RCC 7860 (cell line): ENCODE results near the gene KCNJ6.
"Not testable (repeated sequence)": the region's sequence is repeated elsewhere in the genome, so short reads cannot be mapped to it uniquely, and the experiment has no call there.

ENCODE experiments used
- DNase-seq: peaks from one replicate; pipeline ENCODE4 v3.0.0-alpha.2; 2015; ENCODE audit warnings: low spot score
- FAIRE-seq: peaks from 2 replicates; lab custom pipeline; 2012; peaks lifted over from hg19 to GRCh38; lab: Jason Lieb, UNC

Gene KCNJ6

GRCh38 chr21:37746849-37747248 is 169.4 kb downstream of the KCNJ6 start:
- DNase-seq: no peak
- FAIRE-seq: no peak

DNA sequence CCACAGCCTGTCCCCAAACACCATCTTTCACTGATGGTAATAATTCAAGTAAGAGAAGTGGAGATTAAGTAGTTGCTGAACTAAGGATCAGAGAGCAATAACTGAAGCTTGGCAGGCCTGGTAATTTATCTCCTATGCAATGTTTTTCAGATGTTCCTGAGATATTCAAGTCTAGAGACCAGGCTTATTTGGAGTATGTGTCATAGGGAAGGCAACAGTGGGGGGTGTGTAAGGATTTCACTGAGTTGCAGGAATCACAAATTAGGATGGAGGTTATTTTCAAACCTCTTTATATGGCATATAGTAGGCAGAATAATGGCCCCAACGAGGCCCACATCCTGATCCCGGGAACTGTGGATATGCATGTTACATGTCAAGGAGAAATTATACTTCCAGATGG is 171.7 kb downstream of the KCNJ6 start:
- DNase-seq (no peak), FAIRE-seq (no peak)

- DNase-seq: peak; percentile 36
- FAIRE-seq: no peak
These were observed 173.7 kb downstream of the KCNJ6 start for GRCh38 chr21:37742532-37742931.

- DNase-seq (no peak), FAIRE-seq (no peak)
These were observed 174.1 kb downstream of the KCNJ6 start for GRCh38 chr21:37742115-37742514.

- FAIRE-seq: no peak
- no peak for DNase-seq
These were observed 178.3 kb downstream of the KCNJ6 start for GRCh38 chr21:37737996-37738395.

- FAIRE-seq (no peak), DNase-seq (peak; percentile 29)
These were observed 178.8 kb downstream of the KCNJ6 start for GRCh38 chr21:37737507-37737906.

DNA sequence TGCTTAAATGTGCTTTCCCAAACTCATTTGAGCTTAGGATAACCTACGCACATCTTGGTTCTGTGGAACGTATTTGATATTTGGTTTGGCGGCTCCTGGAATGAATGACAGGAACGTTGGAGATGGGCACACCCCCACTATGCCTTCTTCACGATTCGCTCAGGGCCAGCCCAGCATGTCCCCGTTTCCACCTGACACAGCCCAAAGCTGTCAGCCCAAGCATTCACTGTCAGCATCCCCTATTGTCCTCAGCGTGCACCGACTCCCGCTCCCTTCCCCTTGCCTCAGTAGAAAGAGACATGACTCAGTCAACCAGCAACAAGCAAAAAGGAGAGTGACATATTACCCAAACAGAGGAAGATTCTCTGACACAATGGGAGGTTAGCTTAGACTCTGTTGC is 181.4 kb downstream of the KCNJ6 start:
- FAIRE-seq (no peak), DNase-seq (no peak)

DNA sequence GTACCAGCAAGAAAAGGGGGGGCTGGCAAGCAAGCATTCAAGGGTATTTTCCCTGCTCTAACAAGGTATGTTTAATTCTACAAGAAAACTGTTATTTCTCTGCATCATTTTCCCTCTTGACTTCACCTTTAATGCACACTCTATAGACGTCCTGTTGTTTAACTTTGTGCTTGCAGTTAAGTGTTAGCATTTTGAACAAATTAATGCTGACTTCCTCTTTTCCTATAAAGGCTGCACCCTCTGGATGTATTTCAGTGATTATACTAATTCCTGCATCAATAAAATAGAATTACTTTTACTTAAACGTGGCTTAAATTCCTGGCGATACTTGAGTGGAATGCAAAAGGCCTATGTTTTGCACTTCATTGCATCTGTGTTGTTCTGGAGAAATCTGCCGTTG is 183.3 kb downstream of the KCNJ6 start:
- DNase-seq: no peak
- no peak for FAIRE-seq

GRCh38 chr21:37724201-37724600 is 192.1 kb downstream of the KCNJ6 start:
- no peak for DNase-seq
- FAIRE-seq: no peak

DNA sequence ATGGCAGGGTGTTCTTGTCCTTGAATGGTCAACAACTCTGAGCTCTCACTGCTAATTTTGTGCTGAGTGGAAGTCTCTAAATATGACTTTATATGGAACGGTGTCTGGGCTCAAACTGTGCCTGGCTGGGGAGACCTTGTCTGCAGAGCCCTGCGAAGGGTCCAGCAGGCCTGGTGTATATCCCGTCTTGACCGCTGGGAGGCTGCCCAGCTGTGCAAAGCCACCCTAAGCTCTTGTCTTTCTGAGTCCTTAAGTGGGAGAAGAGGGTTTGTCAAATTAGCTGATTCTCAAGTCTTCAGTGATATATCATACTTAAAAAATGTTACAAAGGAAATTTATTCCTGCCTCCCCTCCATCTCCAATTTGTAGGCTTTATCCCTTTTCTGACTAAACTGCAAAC is 198.7 kb downstream of the KCNJ6 start:
- FAIRE-seq (no peak), DNase-seq (no peak)

GRCh38 chr21:37712569-37712934 is 203.7 kb downstream of the KCNJ6 start:
- DNase-seq, FAIRE-seq: not testable (repeated sequence)

- FAIRE-seq: no peak
- peak; percentile 64 for DNase-seq
These were observed 204.3 kb downstream of the KCNJ6 start for GRCh38 chr21:37711836-37712568.

DNA sequence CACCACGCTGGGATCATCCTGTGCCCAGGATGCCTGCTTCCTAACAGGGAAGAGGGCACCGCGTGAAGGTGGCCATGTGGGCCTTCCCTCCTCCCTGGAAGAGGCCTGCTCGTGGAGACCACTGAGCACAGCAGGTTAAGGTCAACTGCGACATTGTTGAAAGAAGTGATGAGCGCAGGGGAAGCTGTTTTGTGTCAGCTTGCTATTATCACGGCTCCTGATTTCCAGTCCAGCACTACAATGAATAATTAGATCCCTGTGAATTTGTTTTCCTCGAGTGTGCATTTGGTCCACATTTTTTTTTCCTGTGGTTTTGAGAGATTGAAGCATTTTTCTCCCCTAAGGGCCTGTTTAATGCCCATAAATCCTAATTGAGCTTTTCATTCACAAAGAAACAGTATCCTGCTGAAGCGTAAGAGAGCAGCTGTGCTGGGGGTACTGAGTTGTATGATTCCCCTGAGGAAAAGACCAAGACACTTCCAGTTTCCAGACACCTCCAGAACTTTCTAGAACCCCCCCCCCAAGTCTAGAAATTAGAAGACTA is 204.9 kb downstream of the KCNJ6 start:
- no peak for DNase-seq
- no peak for FAIRE-seq

DNA sequence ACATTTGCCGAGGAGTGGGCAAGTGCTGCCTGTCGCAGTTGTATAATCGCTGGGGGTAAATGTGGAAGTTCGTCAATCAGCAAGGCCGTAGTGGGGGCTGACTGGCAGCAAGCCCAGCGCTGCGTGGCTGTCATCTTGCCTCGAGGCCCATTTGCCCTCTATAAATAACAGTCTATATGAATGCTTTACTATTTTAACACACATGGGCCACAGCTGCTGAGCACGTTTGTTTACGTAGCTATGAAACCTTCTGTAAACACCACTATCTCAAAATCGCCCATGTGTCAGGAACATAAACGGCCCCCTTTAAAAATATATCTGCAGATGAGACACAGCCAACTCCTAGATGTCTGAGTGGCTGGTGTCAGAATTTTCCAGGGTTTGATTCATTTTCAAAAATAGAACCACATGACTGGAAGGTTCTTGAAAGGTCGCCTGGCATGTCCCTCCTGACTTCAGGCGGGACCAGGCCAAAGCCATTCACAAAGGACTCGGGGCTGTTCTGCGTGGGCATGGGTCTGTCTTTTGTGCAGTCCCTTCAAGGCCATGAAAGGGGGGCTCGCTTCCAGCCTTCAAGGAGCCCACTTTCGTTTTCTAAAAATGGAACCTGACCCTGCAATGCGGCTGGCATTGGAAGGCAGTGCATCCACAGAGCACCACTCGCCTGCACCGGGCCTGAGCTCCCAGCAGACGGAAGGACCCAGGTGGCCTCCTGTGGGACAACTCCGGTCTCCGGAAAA is 205.5 kb downstream of the KCNJ6 start:
- no peak for FAIRE-seq
- DNase-seq: no peak

DNA sequence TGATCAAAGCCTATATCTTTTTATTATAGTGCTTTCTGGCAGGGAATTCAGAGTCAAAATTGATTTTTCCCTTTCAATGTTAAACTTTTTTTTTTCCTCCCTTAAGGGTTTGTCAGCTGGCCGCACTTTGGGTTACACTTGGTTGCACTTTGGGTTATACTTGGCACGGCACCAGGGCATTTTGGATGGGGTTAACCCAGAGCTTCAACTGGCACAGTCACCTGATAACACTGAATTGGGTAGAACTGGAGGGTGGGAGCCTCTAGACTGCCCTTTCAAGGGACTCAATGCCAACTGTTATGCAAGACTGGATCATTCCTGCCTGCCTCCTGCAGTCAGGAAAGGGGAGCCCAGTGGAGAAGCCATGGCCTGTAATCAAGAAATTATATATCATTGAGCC is 211.5 kb downstream of the KCNJ6 start:
- FAIRE-seq: peak; percentile 33
- peak; percentile 41 for DNase-seq

- DNase-seq (no peak), FAIRE-seq (no peak)
These were observed 214.0 kb downstream of the KCNJ6 start for GRCh38 chr21:37702241-37702640.

- DNase-seq (peak; percentile 80), FAIRE-seq (peak; percentile 29)
These were observed 215.5 kb downstream of the KCNJ6 start for GRCh38 chr21:37700641-37701202.

DNA sequence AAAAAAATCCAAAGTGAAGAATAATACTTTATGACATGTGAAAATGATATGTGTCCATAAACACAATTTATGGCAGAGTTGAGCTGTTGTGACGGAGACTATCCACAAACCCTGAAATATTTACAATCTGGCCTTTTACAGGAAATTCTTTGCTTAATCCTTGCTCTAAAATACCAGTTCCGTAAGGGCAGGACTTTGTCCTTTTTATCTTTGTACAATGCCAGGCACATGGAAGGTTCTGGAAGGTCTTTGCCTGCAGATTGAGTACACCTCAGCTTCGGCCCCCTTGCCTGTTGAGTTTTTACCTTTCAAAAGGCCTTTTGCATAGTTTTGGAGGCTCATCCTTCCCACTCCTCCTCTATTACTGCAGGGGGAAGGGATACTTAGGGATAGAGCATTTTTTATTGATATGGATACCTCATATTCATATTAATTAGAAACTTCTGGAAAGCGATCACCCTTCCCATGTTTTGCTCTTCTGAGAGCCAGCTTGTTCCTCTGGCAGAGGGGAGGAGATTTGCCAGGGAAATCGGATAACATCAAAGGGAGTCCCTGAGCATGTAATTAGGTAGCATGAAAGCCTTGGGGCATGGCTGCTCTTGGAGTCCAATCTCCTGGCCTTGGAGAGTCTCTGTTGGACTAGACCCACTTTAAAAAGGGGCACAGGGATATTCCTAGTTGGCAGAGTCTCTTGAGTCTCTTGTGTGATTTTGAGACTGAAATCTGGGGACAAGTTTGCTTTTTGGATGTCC is 217.1 kb downstream of the KCNJ6 start:
- no peak for DNase-seq
- FAIRE-seq: no peak

- FAIRE-seq (no peak), DNase-seq (no peak)
These were observed 219.3 kb downstream of the KCNJ6 start for GRCh38 chr21:37696936-37697335.

DNA sequence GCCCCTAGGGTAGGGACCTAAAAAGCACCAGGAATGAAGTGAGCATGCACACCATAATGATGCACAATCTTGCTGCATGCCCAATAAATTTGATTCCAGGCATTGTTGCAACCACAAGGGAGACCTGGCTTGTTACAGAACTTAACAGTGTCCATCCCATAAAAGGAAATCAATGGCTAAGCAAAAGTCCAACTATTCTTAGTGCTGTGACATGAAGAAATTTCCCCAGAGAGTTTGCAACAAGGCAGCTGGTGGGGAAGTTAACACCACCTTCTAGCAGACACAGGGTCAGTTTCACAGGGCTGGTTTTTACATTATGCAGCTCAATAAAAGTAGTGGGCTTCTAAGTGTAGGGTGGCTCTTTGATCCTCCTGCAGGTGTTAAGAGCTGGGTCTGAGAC is 221.1 kb downstream of the KCNJ6 start:
- FAIRE-seq (no peak), DNase-seq (no peak)
